Measurements from ENCODE around the gene DROSHA. TPM values are rescaled to one million over a fixed set of nuclear protein-coding genes. Genes with fewer than 3 reads are reported as not detected.

DROSHA gene
- total RNA-seq, 1 experiment from 2014 or later, result 106 TPM

DNA sequence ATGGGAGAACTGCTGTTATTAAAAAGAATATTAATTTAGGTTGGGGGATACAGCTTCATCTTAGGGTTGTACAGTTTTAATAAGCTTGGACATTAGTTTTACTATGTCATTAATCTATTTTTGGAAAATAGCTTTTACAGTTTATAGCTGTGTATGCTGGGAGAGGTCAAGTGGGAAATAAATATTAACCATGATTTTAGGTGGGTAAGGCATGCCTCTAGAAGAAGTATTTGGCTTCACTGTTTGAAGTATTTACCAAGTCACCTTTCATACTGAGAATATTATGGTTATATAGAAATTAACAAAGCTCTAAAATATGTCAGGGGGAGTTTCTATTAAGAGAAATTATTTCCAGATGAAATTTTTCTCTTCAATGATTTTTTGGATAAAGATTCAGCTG is 5.5 kb upstream of the DROSHA start:
- H4K91ac ChIP-seq (ENCODE audit: insufficient read length, low read depth, low read length), result no peak overlapping the region
- Mint-ChIP-seq H3K9me3 (no peaks in the 10 kb centered on the region), H3K27me3 (ENCODE audit: low read depth) (no peaks in the 10 kb centered on the region), H3K27ac (no peak overlapping the region), H3K4me3 (no peak overlapping the region), H3K4me1 (peaks cover 5 to 12% of the 10 kb centered on the region in 2 experiments), H3K36me3 (ENCODE audit: insufficient read depth in 1 of 3, low read depth in 3 of 3) (peaks cover 25 to 68% (median 58%) of the 10 kb centered on the region in 3 experiments; a peak in 6 of 7 replicates)
- H3K27me3 ChIP-seq (ENCODE audit: insufficient read depth, low read length), result no peaks in the 10 kb centered on the region
- H2BK5ac ChIP-seq (ENCODE audit: insufficient read length, low read length), result no peak overlapping the region
- no peak overlapping the region for H2BK20ac ChIP-seq (ENCODE audit: low read depth, low read length, poor library complexity, severe bottlenecking)
- peaks cover 2% of the 10 kb centered on the region for H3K79me1 ChIP-seq (ENCODE audit: insufficient read depth, low read depth, low read length, poor library complexity, severe bottlenecking)
- H4K8ac ChIP-seq (replicated peaks; ENCODE audit: insufficient read length, low read depth, low read length), result no peak overlapping the region
- no peak overlapping the region for H2BK120ac ChIP-seq (ENCODE audit: low read depth, low read length, poor library complexity, severe bottlenecking)
- no peak overlapping the region for H3K23ac ChIP-seq (ENCODE audit: insufficient read length, low read depth, low read length)
- H3K79me2 ChIP-seq (ENCODE audit: insufficient read depth, low read length), result peaks cover 1% of the 10 kb centered on the region; the same call in 1 of the 2 replicates
- H2AFZ ChIP-seq (ENCODE audit: low read length), result no peak overlapping the region
- H3K4me1 ChIP-seq (ENCODE audit: insufficient read depth, low read length), result no peaks in the 10 kb centered on the region
- H2AK5ac ChIP-seq (ENCODE audit: insufficient read length, low read length), result no peak overlapping the region
- H3K4ac ChIP-seq (ENCODE audit: low read depth, low read length), result no peak overlapping the region
- no peak overlapping the region for H3K27ac ChIP-seq (ENCODE audit: insufficient read length, low read depth, low read length)
- H3K4me2 ChIP-seq (ENCODE audit: insufficient read depth, insufficient read length, low read length), result no peak overlapping the region
- H3K56ac ChIP-seq (ENCODE audit: insufficient read length, low read depth, low read length), result no peak overlapping the region
- TF ChIP-seq, protein P1, sequence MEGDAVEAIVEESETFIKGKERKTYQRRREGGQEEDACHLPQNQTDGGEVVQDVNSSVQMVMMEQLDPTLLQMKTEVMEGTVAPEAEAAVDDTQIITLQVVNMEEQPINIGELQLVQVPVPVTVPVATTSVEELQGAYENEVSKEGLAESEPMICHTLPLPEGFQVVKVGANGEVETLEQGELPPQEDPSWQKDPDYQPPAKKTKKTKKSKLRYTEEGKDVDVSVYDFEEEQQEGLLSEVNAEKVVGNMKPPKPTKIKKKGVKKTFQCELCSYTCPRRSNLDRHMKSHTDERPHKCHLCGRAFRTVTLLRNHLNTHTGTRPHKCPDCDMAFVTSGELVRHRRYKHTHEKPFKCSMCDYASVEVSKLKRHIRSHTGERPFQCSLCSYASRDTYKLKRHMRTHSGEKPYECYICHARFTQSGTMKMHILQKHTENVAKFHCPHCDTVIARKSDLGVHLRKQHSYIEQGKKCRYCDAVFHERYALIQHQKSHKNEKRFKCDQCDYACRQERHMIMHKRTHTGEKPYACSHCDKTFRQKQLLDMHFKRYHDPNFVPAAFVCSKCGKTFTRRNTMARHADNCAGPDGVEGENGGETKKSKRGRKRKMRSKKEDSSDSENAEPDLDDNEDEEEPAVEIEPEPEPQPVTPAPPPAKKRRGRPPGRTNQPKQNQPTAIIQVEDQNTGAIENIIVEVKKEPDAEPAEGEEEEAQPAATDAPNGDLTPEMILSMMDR (conservative IDR thresholded peaks at IDR 0.05), result no peak
- no peaks in the 10 kb centered on the region for H4K20me1 ChIP-seq (ENCODE audit: control insufficient read depth, insufficient read depth, insufficient read length)
- no peak overlapping the region for H2BK15ac ChIP-seq (ENCODE audit: low read depth, low read length)
- no peak overlapping the region for H4K5ac ChIP-seq (ENCODE audit: insufficient read length, low read depth, low read length)
- H3K18ac ChIP-seq (ENCODE audit: insufficient read length, low read depth, low read length), result no peak overlapping the region
- H3K9me3 ChIP-seq (ENCODE audit: control insufficient read depth, low read depth, low read length), result no peaks in the 10 kb centered on the region
- no peak overlapping the region for H2BK12ac ChIP-seq (ENCODE audit: insufficient read length, low read depth, low read length)
- H3T11ph ChIP-seq (ENCODE audit: low read length), result no peak overlapping the region
- peaks cover 2% of the 10 kb centered on the region for H3K23me2 ChIP-seq (ENCODE audit: insufficient read length, low read depth, low read length, poor library complexity, severe bottlenecking)
- no peak overlapping the region for H3K9ac ChIP-seq (ENCODE audit: extremely low read depth, insufficient read length, low read length)
- no peak overlapping the region for H3K14ac ChIP-seq (ENCODE audit: insufficient read depth, low read length)
- DNase-seq, result no peak

All from H9 (cell line).